H1 (cell line): ENCODE results near the gene PLEKHB1. TPM values are rescaled to one million over a fixed set of nuclear protein-coding genes. Genes with fewer than 3 reads are reported as not detected.

Experiments
- CTCF ChIA-PET: fragments of 300-600 bp; sonication (Branson Sonifier 250); formaldehyde crosslinking; loops from one replicate; lab custom pipeline; 2021; ENCODE audit not compliant: partially characterized antibody; lab: Charles Lee
- POLR2A ChIA-PET: fragments of 300-600 bp; sonication (Branson Sonifier 250); formaldehyde crosslinking; loops from one replicate; lab custom pipeline; 2021; ENCODE audit warnings: inconsistent platforms; ENCODE audit not compliant: partially characterized antibody; lab: Charles Lee
- DNase-seq, 2 experiments: peaks; one replicate each; pipeline versions ENCODE4 v3.0.0 to v3.0.0-alpha.2; 2010 to 2022; ENCODE audit warnings: low spot score in 2 of 2, low read depth in 1 of 2, mixed read lengths in 1 of 2
- FAIRE-seq: peaks from 2 replicates; lab custom pipeline; 2011; peaks lifted over from hg19 to GRCh38; lab: Jason Lieb, UNC
- H2AFZ ChIP-seq: 2 replicates; pipeline ENCODE4 v1.8.1; 2012; ENCODE audit warnings: low read length, inconsistent platforms
- H2AK5ac ChIP-seq: 2 replicates; pipeline ENCODE4 v1.6.1; 2013; ENCODE audit warnings: low read depth, low read length
- H2BK120ac ChIP-seq: replicated peaks from 2 replicates; pipeline ENCODE3; 2013; ENCODE audit warnings: low read depth, low read length, inconsistent platforms
- H2BK12ac ChIP-seq: 2 replicates; pipeline ENCODE4 v1.6.1; 2013; ENCODE audit warnings: low read depth, low read length
- H2BK15ac ChIP-seq: 2 replicates; pipeline ENCODE4 v1.6.1; 2013; ENCODE audit warnings: low read length
- H2BK20ac ChIP-seq: 2 replicates; pipeline ENCODE4 v1.6.1; 2013; ENCODE audit warnings: low read length
- H2BK5ac ChIP-seq: 2 replicates; pipeline ENCODE4 v1.6.1; 2013; ENCODE audit warnings: low read depth, low read length
- H3K14ac ChIP-seq: 2 replicates; pipeline ENCODE4 v1.6.1; 2013; ENCODE audit warnings: inconsistent platforms; ENCODE audit not compliant: insufficient read length
- H3K18ac ChIP-seq: 2 replicates; pipeline ENCODE4 v1.6.1; 2013; ENCODE audit warnings: low read length; ENCODE audit errors: extremely low read depth
- H3K23ac ChIP-seq: 2 replicates; pipeline ENCODE4 v1.6.1; 2013; ENCODE audit warnings: inconsistent platforms; ENCODE audit not compliant: insufficient read length
- H3K23me2 ChIP-seq: 2 replicates; pipeline ENCODE4 v1.6.1; 2013; ENCODE audit warnings: low read depth, low read length
- H3K27ac ChIP-seq: 2 replicates; pipeline ENCODE4 v1.6.1; 2011; ENCODE audit warnings: low read depth, low read length, inconsistent platforms
- H3K27me3 ChIP-seq, 4 experiments: replicated peaks in 1 of 4; 1 replicate in 1 of 4; 2 replicates in 3 of 4; pipeline versions ENCODE4 v1.6.1 to v1.8.1; 2011 to 2013; ENCODE audit warnings: low read length in 3 of 4, mild to moderate bottlenecking in 3 of 4, inconsistent platforms in 2 of 4, mixed read lengths in 2 of 4, moderate library complexity in 1 of 4; ENCODE audit not compliant: control insufficient read depth in 3 of 4, insufficient read depth in 3 of 4; ENCODE audit errors: extremely low read depth in 1 of 4
- H3K36me3 ChIP-seq, 4 experiments: 2 replicates each; pipeline versions ENCODE4 v1.6.1 to v1.8.1; 2011 to 2013; ENCODE audit warnings: mild to moderate bottlenecking in 4 of 4, low read length in 3 of 4, moderate library complexity in 2 of 4, control low read depth in 1 of 4, inconsistent platforms in 1 of 4; ENCODE audit not compliant: insufficient read depth in 4 of 4, control insufficient read depth in 2 of 4
- H3K4ac ChIP-seq: replicated peaks from 2 replicates; pipeline ENCODE3; 2013; ENCODE audit warnings: low read length, low read depth, mixed read lengths, inconsistent platforms; ENCODE audit not compliant: insufficient read length
- H3K4me1 ChIP-seq, 4 experiments: replicated peaks in 1 of 4; 1 replicate in 1 of 4; 2 replicates in 3 of 4; pipeline versions ENCODE4 v1.6.1 to v1.8.1; 2011 to 2013; ENCODE audit warnings: low read length in 3 of 4, inconsistent platforms in 2 of 4, mixed read lengths in 1 of 4; ENCODE audit not compliant: insufficient read depth in 4 of 4, control insufficient read depth in 3 of 4
- H3K4me2 ChIP-seq, 2 experiments: 2 replicates each; pipeline versions ENCODE4 v1.6.1 to v1.8.1; 2011 to 2013; ENCODE audit warnings: low read depth in 2 of 2, low read length in 2 of 2, control low read depth in 1 of 2, inconsistent platforms in 1 of 2, mild to moderate bottlenecking in 1 of 2; ENCODE audit not compliant: insufficient read depth in 1 of 2
- H3K4me3 ChIP-seq, 4 experiments: fragments of 200-600, 300-600 bp in 1 of 4; sonication (generic), shearing (Covaris generic), sonication (Bioruptor Twin) in 1 of 4; 2 replicates each; pipeline versions ENCODE4 v1.5.1 to v1.8.1; 2011 to 2016; ENCODE audit warnings: low read length in 4 of 4, low read depth in 3 of 4, control low read depth in 2 of 4, inconsistent platforms in 2 of 4, mild to moderate bottlenecking in 2 of 4, mixed read lengths in 1 of 4, moderate library complexity in 1 of 4; ENCODE audit not compliant: insufficient read depth in 2 of 4; ENCODE audit errors: extremely low read depth in 1 of 4
- H3K56ac ChIP-seq: replicated peaks from 2 replicates; pipeline ENCODE3; 2013; ENCODE audit warnings: low read depth, mild to moderate bottlenecking, mixed read lengths, low read length, inconsistent platforms; ENCODE audit not compliant: insufficient read length
- H3K79me1 ChIP-seq: 2 replicates; pipeline ENCODE4 v1.6.1; 2013; ENCODE audit warnings: low read depth, low read length, control low read depth
- H3K79me2 ChIP-seq, 2 experiments: 2 replicates each; pipeline versions ENCODE4 v1.6.1 to v1.8.1; 2012 to 2013; ENCODE audit warnings: low read length in 2 of 2, mild to moderate bottlenecking in 2 of 2, inconsistent platforms in 1 of 2; ENCODE audit not compliant: insufficient read depth in 2 of 2, control insufficient read depth in 1 of 2
- H3K9ac ChIP-seq, 4 experiments: replicated peaks in 1 of 4; 1 replicate in 1 of 4; 2 replicates in 3 of 4; pipeline versions ENCODE4 v1.6.1 to v1.8.1; 2011 to 2013; ENCODE audit warnings: low read depth in 3 of 4, low read length in 3 of 4, control low read depth in 2 of 4, mild to moderate bottlenecking in 2 of 4, moderate library complexity in 2 of 4, inconsistent platforms in 1 of 4; ENCODE audit errors: extremely low read depth in 1 of 4
- H3K9me3 ChIP-seq, 2 experiments: 2 replicates each; pipeline versions ENCODE4 v1.6.1 to v1.8.1; 2012 to 2013; ENCODE audit warnings: mild to moderate bottlenecking in 2 of 2, moderate library complexity in 2 of 2, control low read depth in 1 of 2, inconsistent platforms in 1 of 2, low read depth in 1 of 2, low read length in 1 of 2, mixed read lengths in 1 of 2; ENCODE audit not compliant: insufficient read depth in 2 of 2
- H4K20me1 ChIP-seq, 2 experiments: replicated peaks in 1 of 2; 2 replicates each; pipeline versions ENCODE3 to v1.8.1; 2011 to 2013; ENCODE audit warnings: inconsistent platforms in 2 of 2, low read length in 2 of 2, mild to moderate bottlenecking in 1 of 2; ENCODE audit not compliant: insufficient read depth in 2 of 2, control insufficient read depth in 1 of 2
- H4K5ac ChIP-seq: 2 replicates; pipeline ENCODE4 v1.6.1; 2013; ENCODE audit warnings: low read length, low read depth, mixed read lengths, inconsistent platforms; ENCODE audit not compliant: insufficient read length
- H4K8ac ChIP-seq: 2 replicates; pipeline ENCODE4 v1.8.0; 2013; ENCODE audit warnings: mild to moderate bottlenecking, moderate library complexity, low read length, inconsistent platforms; ENCODE audit not compliant: insufficient read depth; ENCODE audit errors: extremely low read depth
- H4K91ac ChIP-seq: replicated peaks from 2 replicates; pipeline ENCODE3; 2013; ENCODE audit warnings: low read length, mixed read lengths, inconsistent platforms; ENCODE audit not compliant: insufficient read length
- CBX8 ChIP-seq: fragments of 300-800, 300-1000 bp; sonication (generic); IDR thresholded peaks from 2 replicates; pipeline ENCODE4 v1.7.1; 2016; ENCODE audit warnings: low read depth, low read length, borderline replicate concordance
- CHD1 ChIP-seq: IDR thresholded peaks from 2 replicates; pipeline ENCODE4 v1.6.1; 2012; ENCODE audit warnings: low read depth, low read length, improper control_type of control experiment
- CREB1 ChIP-seq: IDR thresholded peaks from 2 replicates; pipeline ENCODE4 v1.6.1; 2012; ENCODE audit warnings: inconsistent platforms
- EGR1 ChIP-seq: IDR thresholded peaks from 2 replicates; pipeline ENCODE4 v1.6.1; 2011; ENCODE audit warnings: low read depth, low read length, borderline replicate concordance
- GTF2F1 ChIP-seq: IDR thresholded peaks from 2 replicates; pipeline ENCODE4 v1.6.1; 2012; ENCODE audit warnings: low read depth, low read length, improper control_type of control experiment, borderline replicate concordance
- HDAC6 ChIP-seq: IDR thresholded peaks from one replicate; pipeline ENCODE4 v1.7.1; 2012; ENCODE audit warnings: low read depth, mild to moderate bottlenecking, inconsistent platforms, low read length, moderate library complexity
- KDM1A ChIP-seq: fragments of 200-600, 300-600 bp; sonication (generic); IDR thresholded peaks from 2 replicates; pipeline ENCODE4 v1.7.1; 2016; ENCODE audit warnings: mild to moderate bottlenecking, low read length, borderline replicate concordance
- NANOG ChIP-seq: IDR thresholded peaks from 2 replicates; pipeline ENCODE4 v1.6.1; 2011; ENCODE audit warnings: low read length, low read depth, mild to moderate bottlenecking, inconsistent platforms; ENCODE audit not compliant: insufficient read depth, poor library complexity, severe bottlenecking
- POLR2AphosphoS5 ChIP-seq: IDR thresholded peaks from 2 replicates; pipeline ENCODE4 v1.6.1; 2011; ENCODE audit warnings: low read depth, low read length
- RAD21 ChIP-seq, 2 experiments: IDR thresholded peaks in 1 of 2; conservative IDR thresholded peaks in 1 of 2; 2 replicates each; pipeline ENCODE4 v1.6.1; 2011; ENCODE audit warnings: low read depth in 2 of 2, low read length in 2 of 2, improper control_type of control experiment in 1 of 2, inconsistent platforms in 1 of 2, mild to moderate bottlenecking in 1 of 2, moderate library complexity in 1 of 2
- SP4 ChIP-seq: IDR thresholded peaks from 2 replicates; pipeline ENCODE4 v1.6.1; 2012; ENCODE audit warnings: low read length, inconsistent platforms
- SUZ12 ChIP-seq: fragments of 200-600 bp; sonication (generic); IDR thresholded peaks from 2 replicates; pipeline ENCODE4 v1.6.1; 2012; ENCODE audit warnings: mild to moderate bottlenecking, inconsistent platforms, low read length, moderate library complexity, mixed read lengths
- TBP ChIP-seq: IDR thresholded peaks from 2 replicates; pipeline ENCODE4 v1.6.1; 2011; ENCODE audit warnings: low read depth, low read length, improper control_type of control experiment
- ZNF274 ChIP-seq: IDR thresholded peaks from 2 replicates; pipeline ENCODE4 v1.7.0; 2012; ENCODE audit warnings: low read length, borderline replicate concordance; ENCODE audit errors: extremely low read depth
- WGBS, 2 experiments: shearing (Covaris generic) in 1 of 2; methylation state at CpG; one replicate each; pipeline versions ENCODE4 v1.1.6 to v1.1.7; 2013 to 2015; ENCODE audit warnings: low lambda C conversion rate in 2 of 2, mixed read lengths in 2 of 2, inconsistent platforms in 1 of 2, low coverage in 1 of 2, missing lambda C conversion rate in 1 of 2; ENCODE audit not compliant: insufficient replicate concordance in 2 of 2, insufficient coverage in 1 of 2, insufficient read length in 1 of 2; ENCODE audit errors: extremely low coverage in 1 of 2, missing lambda C conversion rate in 1 of 2; 5-methylcytosine and 5-hydroxymethylcytosine counted together
- polyA plus RNA-seq, 7 experiments: library from polyadenylated mRNA; depleted of rRNA in 3 of 7; stranded (reverse) in 5 of 7; unstranded in 2 of 7; fragments of >200 nt in 5 of 7; fragments of 200-250 nt in 2 of 7; gene quantifications; 1 replicate in 5 of 7; 2 replicates in 1 of 7; 4 replicates in 1 of 7; pipeline versions ENCODE4 v1.2.1 to v1.2.3, GENCODE V29; 2011 to 2013; ENCODE audit warnings: missing spikeins in 2 of 7, mixed read lengths in 2 of 7
- total RNA-seq: library from RNA; stranded (reverse); fragmentation: NEBNext Ultra II Directional; extraction: Animal tissue kit (Norgen Biotek cat#: 25700); gene quantifications from 2 replicates; pipeline ENCODE4 v1.2.1, GENCODE V29; 2021

PLEKHB1 gene
- total and polyA plus RNA-seq, 2 of the 8 experiments (the other 6 are each of a cell fraction or from before 2014, with no cell fraction given), result 14.8 to 24.5 TPM

DNA sequence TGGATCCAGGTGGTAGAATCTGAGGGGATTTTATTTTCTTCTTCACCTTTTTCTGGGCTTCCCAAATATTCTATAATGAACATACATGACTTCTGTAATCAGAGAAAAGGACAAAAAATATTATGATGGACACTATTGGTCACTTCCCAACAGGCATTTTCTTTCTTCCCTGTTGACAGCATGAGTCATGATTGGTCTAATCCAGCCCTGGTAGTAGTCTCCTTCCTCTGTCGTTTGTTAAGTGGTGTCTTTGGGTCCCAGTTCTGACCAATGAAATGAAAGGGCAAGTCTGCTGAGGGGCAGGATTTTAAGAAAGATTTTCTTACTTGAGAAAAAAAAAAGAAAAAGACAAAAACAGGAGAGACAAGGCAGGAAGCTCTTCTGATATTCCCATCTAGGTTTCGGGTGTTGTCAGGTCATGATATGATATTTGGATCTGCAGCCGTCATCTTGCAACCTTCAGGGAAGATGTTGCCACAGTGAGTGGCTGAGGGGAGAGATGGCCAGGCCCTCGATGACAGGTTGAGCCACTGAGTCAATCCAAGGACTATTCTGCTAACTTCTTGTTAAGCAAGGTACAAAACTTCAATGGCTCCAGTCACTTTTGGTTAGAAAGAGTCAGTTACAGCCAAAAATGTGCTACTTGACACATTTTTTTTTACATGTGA is 23.3 kb upstream of the PLEKHB1 start:
- peaks cover 0 to 4% of the 10 kb centered on the region in 2 experiments for H4K20me1 ChIP-seq
- H3K23ac ChIP-seq, result no peak overlapping the region
- no peaks in the 10 kb centered on the region for H3K9me3 ChIP-seq
- no peak overlapping the region for H2AK5ac ChIP-seq
- no peaks in the 10 kb centered on the region for H3K79me1 ChIP-seq
- CTCF ChIA-PET, result interaction anchor here (0.6 to 26.0 kb wide), 5 partner anchors 20 to 216 kb away, joined by 3 to 653 read pairs (median 34); partner anchors contain the start of gene PLEKHB1
- H2AFZ ChIP-seq, result no peak overlapping the region
- no peaks in the 10 kb centered on the region for H3K79me2 ChIP-seq
- no peak overlapping the region for H4K5ac ChIP-seq
- no peak overlapping the region for H2BK20ac ChIP-seq
- 78% methylated on average over 4 of the region's 4 CpGs; no CpG with 5 or more reads in 1 of the 2 experiments for WGBS, 2 experiments
- no peak overlapping the region for H3K4ac ChIP-seq
- no peak overlapping the region for H2BK120ac ChIP-seq
- peaks cover 3 to 15% (median 12%) of the 10 kb centered on the region in 4 experiments; a peak in 6 of 7 replicates for H3K27me3 ChIP-seq
- DNase-seq, result no peak
- POLR2A ChIA-PET, result no interaction called here
- FAIRE-seq, result no peak
- H3K4me1 ChIP-seq, result no peaks in the 10 kb centered on the region; a peak in 1 of 7 replicates
- H4K8ac ChIP-seq, result no peak overlapping the region
- no peak overlapping the region for H3K4me3 ChIP-seq
- no peak overlapping the region for H3K14ac ChIP-seq
- H3K23me2 ChIP-seq, result no peaks in the 10 kb centered on the region; the same call in 1 of the 2 replicates
- no peak overlapping the region for H3K56ac ChIP-seq
- no peaks in the 10 kb centered on the region for H3K36me3 ChIP-seq
- no peak overlapping the region for H2BK15ac ChIP-seq
- no peak overlapping the region for H3K4me2 ChIP-seq
- H4K91ac ChIP-seq, result no peak overlapping the region
- H3K18ac ChIP-seq, result no peak overlapping the region
- no peak overlapping the region for H2BK5ac ChIP-seq
- no peak overlapping the region for H2BK12ac ChIP-seq
- H3K9ac ChIP-seq, result no peak overlapping the region
- no peak overlapping the region for H3K27ac ChIP-seq
- TF ChIP-seq GTF2F1 (no peak), RAD21 (IDR thresholded peaks at IDR 0.05 in 1 of 2, conservative IDR thresholded peaks at IDR 0.05 in 1 of 2; ENCODE audit: low read depth in 2 of 2, low read length in 2 of 2) (no peak), ZNF274 (no peak), KDM1A (no peak), CBX8 (no peak), CHD1 (no peak), SP4 (no peak), SUZ12 (no peak), TBP (no peak), CREB1 (no peak), HDAC6 (no peak), EGR1 (no peak), POLR2AphosphoS5 (no peak), NANOG (no peak)
